Neural cell (in vitro differentiated cells): ENCODE results near the gene HLA-E. TPM values are rescaled to one million over a fixed set of nuclear protein-coding genes. Genes with fewer than 3 reads are reported as not detected.

Experiments used
- H2AFZ ChIP-seq: fragments of 200-600, 300-800 bp; sonication (generic), shearing (Covaris generic); 2 replicates; pipeline ENCODE4 v1.6.0; 2014; ENCODE audit warnings: low read depth, mild to moderate bottlenecking, antibody characterized with exemption, low read length, moderate library complexity
- H3F3A ChIP-seq: fragments of 200-600 bp; shearing (Covaris generic); 2 replicates; pipeline ENCODE4 v1.6.1; 2016; ENCODE audit warnings: mild to moderate bottlenecking, moderate library complexity, mixed read lengths, antibody characterized with exemption, low read length; ENCODE audit not compliant: insufficient read depth, poor library complexity, severe bottlenecking
- H3K27ac ChIP-seq: fragments of 200-600, 300-800 bp; sonication (generic), shearing (Covaris generic); 2 replicates; pipeline ENCODE4 v1.5.1; 2014; ENCODE audit warnings: mild to moderate bottlenecking, low read length, moderate library complexity
- H3K27me3 ChIP-seq: fragments of 300-800, 200-600 bp; sonication (generic), shearing (Covaris generic); 2 replicates; pipeline ENCODE4 v1.6.0; 2014; ENCODE audit warnings: mild to moderate bottlenecking, low read depth, low read length, moderate library complexity; ENCODE audit not compliant: insufficient read depth
- H3K36me3 ChIP-seq: fragments of 300-800, 200-600 bp; sonication (generic), shearing (Covaris generic); 2 replicates; pipeline ENCODE4 v1.5.1; 2014; ENCODE audit warnings: mild to moderate bottlenecking, antibody characterized with exemption, low read length, moderate library complexity; ENCODE audit not compliant: insufficient read depth
- H3K4me2 ChIP-seq: fragments of 300-800, 200-600 bp; sonication (generic), shearing (Covaris generic); 2 replicates; pipeline ENCODE4 v1.6.0; 2014; ENCODE audit warnings: mild to moderate bottlenecking, low read length
- H3K4me3 ChIP-seq: fragments of 300-800, 200-600 bp; sonication (generic), shearing (Covaris generic); 2 replicates; pipeline ENCODE4 v1.5.1; 2014; ENCODE audit warnings: mild to moderate bottlenecking, low read length, moderate library complexity
- H3K79me2 ChIP-seq: fragments of 200-600 bp; shearing (Covaris generic); replicated peaks from 2 replicates; pipeline ENCODE4 v1.6.0; 2014; ENCODE audit warnings: mild to moderate bottlenecking, low read length, moderate library complexity; ENCODE audit not compliant: insufficient read depth
- H3K9ac ChIP-seq: fragments of 300-800, 200-600 bp; sonication (generic), shearing (Covaris generic); 2 replicates; pipeline ENCODE4 v1.6.1; 2016; ENCODE audit warnings: mild to moderate bottlenecking, low read length, mixed read lengths
- H3K9me2 ChIP-seq: fragments of 200-600 bp; shearing (Covaris generic); 2 replicates; pipeline ENCODE4 v1.6.1; 2016; ENCODE audit warnings: mild to moderate bottlenecking, low read length, mixed read lengths; ENCODE audit not compliant: insufficient read depth
- H3K9me3 ChIP-seq: fragments of 200-600, 300-800 bp; sonication (generic), shearing (Covaris generic); 2 replicates; pipeline ENCODE4 v1.6.1; 2016; ENCODE audit warnings: mild to moderate bottlenecking, mixed run types, low read length, moderate library complexity, mixed read lengths
- H4K20me1 ChIP-seq: fragments of 200-600 bp; shearing (Covaris generic); 2 replicates; pipeline ENCODE4 v1.6.1; 2016; ENCODE audit warnings: mild to moderate bottlenecking, mixed run types; ENCODE audit not compliant: insufficient read depth
- EP300 ChIP-seq: fragments of 450-650 bp; conservative IDR thresholded peaks from 2 replicates; pipeline ENCODE4 v1.6.1; 2014; ENCODE audit warnings: antibody characterized with exemption, mild to moderate bottlenecking, moderate library complexity; ENCODE audit not compliant: poor library complexity, severe bottlenecking
- EZH2 ChIP-seq: fragments of 200-600, 300-800 bp; shearing (Covaris generic), sonication (generic); IDR thresholded peaks from 2 replicates; pipeline ENCODE4 v1.6.1; 2014; ENCODE audit warnings: antibody characterized with exemption, low read length, borderline replicate concordance, mild to moderate bottlenecking; ENCODE audit not compliant: insufficient read depth, poor library complexity, severe bottlenecking
- MXI1 ChIP-seq: fragments of 450-650 bp; conservative IDR thresholded peaks from 2 replicates; pipeline ENCODE4 v1.6.1; 2014; ENCODE audit warnings: antibody characterized with exemption, mild to moderate bottlenecking; ENCODE audit not compliant: poor library complexity, severe bottlenecking
- POLR2AphosphoS5 ChIP-seq: IDR thresholded peaks from 2 replicates; pipeline ENCODE4 v1.6.1; 2012
- RAD21 ChIP-seq: fragments of 450-650 bp; conservative IDR thresholded peaks from 2 replicates; pipeline ENCODE4 v1.6.1; 2014; ENCODE audit warnings: antibody characterized with exemption, mild to moderate bottlenecking, moderate library complexity
- SMC3 ChIP-seq: fragments of 450-650 bp; conservative IDR thresholded peaks from 2 replicates; pipeline ENCODE4 v1.6.1; 2014; ENCODE audit warnings: antibody characterized with exemption, mild to moderate bottlenecking, moderate library complexity; ENCODE audit not compliant: poor library complexity
- TAF1 ChIP-seq: IDR thresholded peaks from 2 replicates; pipeline ENCODE4 v1.6.1; 2012; ENCODE audit warnings: low read depth
- polyA plus RNA-seq: library from polyadenylated mRNA; depleted of rRNA; stranded (reverse); fragments of >200 nt; gene quantifications from 2 replicates; pipeline ENCODE4 v1.2.3, GENCODE V29; 2014
- TF ChIP-seq, protein P1 (sequence below): fragments of 450-650 bp; IDR thresholded peaks from 2 replicates; pipeline ENCODE4 v1.5.1; 2014; ENCODE audit warnings: antibody characterized with exemption, mild to moderate bottlenecking, moderate library complexity; ENCODE audit not compliant: poor library complexity, severe bottlenecking
- TF ChIP-seq, protein P2 (sequence below): IDR thresholded peaks from 2 replicates; pipeline ENCODE4 v1.6.1; 2012; ENCODE audit warnings: borderline replicate concordance

HLA-E gene
- polyA plus RNA-seq, 1 donor from 2014 or later: 0.51 TPM

DNA sequence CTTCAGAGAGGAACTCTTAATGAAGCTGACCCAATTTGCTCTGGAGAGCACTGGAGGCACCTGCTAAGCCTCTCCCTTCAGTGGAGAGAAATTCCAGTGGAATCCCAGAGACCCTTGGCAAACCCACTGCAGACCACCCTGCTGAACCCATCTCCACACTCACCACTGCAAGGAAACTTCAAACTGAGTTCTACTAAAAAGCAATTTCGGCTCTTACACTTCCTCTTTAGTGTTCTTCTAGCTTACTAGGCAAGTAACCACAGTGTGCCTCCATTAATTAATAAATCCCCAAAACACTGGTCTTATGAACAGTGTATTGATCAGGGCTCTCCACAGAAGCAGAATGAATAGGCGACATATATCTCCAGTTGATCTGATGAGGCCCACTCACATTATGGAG lies 43.0 kb upstream of the HLA-E start:
- TF ChIP-seq EZH2 (no peak), TAF1 (no peak), EP300 (no peak), RAD21 (no peak), POLR2AphosphoS5 (no peak), MXI1 (no peak), SMC3 (no peak)
- TF ChIP-seq, protein P1, sequence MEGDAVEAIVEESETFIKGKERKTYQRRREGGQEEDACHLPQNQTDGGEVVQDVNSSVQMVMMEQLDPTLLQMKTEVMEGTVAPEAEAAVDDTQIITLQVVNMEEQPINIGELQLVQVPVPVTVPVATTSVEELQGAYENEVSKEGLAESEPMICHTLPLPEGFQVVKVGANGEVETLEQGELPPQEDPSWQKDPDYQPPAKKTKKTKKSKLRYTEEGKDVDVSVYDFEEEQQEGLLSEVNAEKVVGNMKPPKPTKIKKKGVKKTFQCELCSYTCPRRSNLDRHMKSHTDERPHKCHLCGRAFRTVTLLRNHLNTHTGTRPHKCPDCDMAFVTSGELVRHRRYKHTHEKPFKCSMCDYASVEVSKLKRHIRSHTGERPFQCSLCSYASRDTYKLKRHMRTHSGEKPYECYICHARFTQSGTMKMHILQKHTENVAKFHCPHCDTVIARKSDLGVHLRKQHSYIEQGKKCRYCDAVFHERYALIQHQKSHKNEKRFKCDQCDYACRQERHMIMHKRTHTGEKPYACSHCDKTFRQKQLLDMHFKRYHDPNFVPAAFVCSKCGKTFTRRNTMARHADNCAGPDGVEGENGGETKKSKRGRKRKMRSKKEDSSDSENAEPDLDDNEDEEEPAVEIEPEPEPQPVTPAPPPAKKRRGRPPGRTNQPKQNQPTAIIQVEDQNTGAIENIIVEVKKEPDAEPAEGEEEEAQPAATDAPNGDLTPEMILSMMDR: no peak
- TF ChIP-seq, protein P2, sequence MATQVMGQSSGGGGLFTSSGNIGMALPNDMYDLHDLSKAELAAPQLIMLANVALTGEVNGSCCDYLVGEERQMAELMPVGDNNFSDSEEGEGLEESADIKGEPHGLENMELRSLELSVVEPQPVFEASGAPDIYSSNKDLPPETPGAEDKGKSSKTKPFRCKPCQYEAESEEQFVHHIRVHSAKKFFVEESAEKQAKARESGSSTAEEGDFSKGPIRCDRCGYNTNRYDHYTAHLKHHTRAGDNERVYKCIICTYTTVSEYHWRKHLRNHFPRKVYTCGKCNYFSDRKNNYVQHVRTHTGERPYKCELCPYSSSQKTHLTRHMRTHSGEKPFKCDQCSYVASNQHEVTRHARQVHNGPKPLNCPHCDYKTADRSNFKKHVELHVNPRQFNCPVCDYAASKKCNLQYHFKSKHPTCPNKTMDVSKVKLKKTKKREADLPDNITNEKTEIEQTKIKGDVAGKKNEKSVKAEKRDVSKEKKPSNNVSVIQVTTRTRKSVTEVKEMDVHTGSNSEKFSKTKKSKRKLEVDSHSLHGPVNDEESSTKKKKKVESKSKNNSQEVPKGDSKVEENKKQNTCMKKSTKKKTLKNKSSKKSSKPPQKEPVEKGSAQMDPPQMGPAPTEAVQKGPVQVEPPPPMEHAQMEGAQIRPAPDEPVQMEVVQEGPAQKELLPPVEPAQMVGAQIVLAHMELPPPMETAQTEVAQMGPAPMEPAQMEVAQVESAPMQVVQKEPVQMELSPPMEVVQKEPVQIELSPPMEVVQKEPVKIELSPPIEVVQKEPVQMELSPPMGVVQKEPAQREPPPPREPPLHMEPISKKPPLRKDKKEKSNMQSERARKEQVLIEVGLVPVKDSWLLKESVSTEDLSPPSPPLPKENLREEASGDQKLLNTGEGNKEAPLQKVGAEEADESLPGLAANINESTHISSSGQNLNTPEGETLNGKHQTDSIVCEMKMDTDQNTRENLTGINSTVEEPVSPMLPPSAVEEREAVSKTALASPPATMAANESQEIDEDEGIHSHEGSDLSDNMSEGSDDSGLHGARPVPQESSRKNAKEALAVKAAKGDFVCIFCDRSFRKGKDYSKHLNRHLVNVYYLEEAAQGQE: no peak
- no peaks in the 10 kb centered on the region for H3F3A ChIP-seq
- no peaks in the 10 kb centered on the region for H3K36me3 ChIP-seq
- H3K4me2 ChIP-seq: no peak overlapping the region
- H3K27me3 ChIP-seq: peaks cover 16% of the 10 kb centered on the region
- H3K27ac ChIP-seq: no peak overlapping the region
- H2AFZ ChIP-seq: no peak overlapping the region
- no peaks in the 10 kb centered on the region for H3K9me2 ChIP-seq
- H3K9me3 ChIP-seq: no peaks in the 10 kb centered on the region
- no peak overlapping the region for H3K4me3 ChIP-seq
- no peak overlapping the region for H3K9ac ChIP-seq
- H3K79me2 ChIP-seq: no peaks in the 10 kb centered on the region
- H4K20me1 ChIP-seq: no peaks in the 10 kb centered on the region

DNA sequence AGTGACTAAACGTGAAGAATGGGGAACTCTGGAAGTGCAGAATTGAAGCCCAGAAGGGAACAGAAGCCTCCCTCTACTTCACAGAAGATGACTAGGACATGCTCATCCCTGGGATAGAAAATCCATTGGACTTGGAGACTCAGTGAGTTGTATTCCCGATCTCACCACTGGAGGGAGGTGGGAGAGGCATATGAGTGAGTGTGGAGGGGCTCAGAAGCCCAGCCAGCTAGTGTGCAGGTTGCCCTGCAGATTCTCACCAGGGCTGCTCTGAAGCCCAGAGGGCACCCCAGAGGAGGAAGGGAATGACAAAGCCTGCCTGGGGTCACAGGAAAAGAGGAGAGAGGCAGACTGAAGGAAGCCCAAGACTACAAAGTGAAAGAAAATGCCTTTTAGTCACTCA lies 42.1 kb upstream of the HLA-E start:
- no peaks in the 10 kb centered on the region for H3F3A ChIP-seq
- H3K27me3 ChIP-seq: peaks cover 18% of the 10 kb centered on the region
- H3K79me2 ChIP-seq: no peaks in the 10 kb centered on the region
- no peak overlapping the region for H3K27ac ChIP-seq
- H4K20me1 ChIP-seq: no peaks in the 10 kb centered on the region
- H2AFZ ChIP-seq: no peak overlapping the region
- H3K9me2 ChIP-seq: no peaks in the 10 kb centered on the region
- no peak for TF ChIP-seq EZH2
- H3K4me3 ChIP-seq: no peak overlapping the region
- no peak overlapping the region for H3K4me2 ChIP-seq
- no peaks in the 10 kb centered on the region for H3K9me3 ChIP-seq
- H3K36me3 ChIP-seq: no peaks in the 10 kb centered on the region
- H3K9ac ChIP-seq: no peak overlapping the region

DNA sequence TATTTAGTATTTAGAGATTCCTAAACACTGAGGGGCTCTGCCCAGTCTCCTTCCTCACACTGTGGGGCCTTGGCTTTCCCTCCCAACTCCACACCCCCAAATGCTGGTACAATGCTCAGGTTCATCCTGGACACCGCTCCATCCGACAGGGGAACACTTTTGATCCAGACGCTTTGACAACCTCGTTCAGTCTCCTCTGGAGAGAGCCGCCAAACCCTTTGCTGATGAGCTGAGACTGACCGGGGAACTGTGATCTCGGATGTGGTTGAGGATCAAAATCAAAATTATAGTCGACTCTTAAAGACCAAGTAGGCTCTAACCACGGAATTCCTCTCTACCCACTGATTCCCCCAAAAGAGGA lies 38.8 kb upstream of the HLA-E start:
- Histone ChIP-seq H3K9ac (no peak overlapping the region), H4K20me1 (no peaks in the 10 kb centered on the region), H3K27me3 (peaks cover 8% of the 10 kb centered on the region), H3K9me3 (no peaks in the 10 kb centered on the region), H3K36me3 (no peaks in the 10 kb centered on the region), H3K4me3 (no peak overlapping the region), H3K4me2 (no peak overlapping the region), H3K9me2 (no peaks in the 10 kb centered on the region), H2AFZ (no peak overlapping the region), H3F3A (no peaks in the 10 kb centered on the region), H3K27ac (no peak overlapping the region), H3K79me2 (no peaks in the 10 kb centered on the region)
- TF ChIP-seq RAD21 (no peak), POLR2AphosphoS5 (no peak), EZH2 (no peak)
- TF ChIP-seq, protein P1: no peak
